OCI-M2 (cell line): ENCODE data around the gene CATSPERB.
"Not testable (repeated sequence)": the region's sequence is repeated elsewhere in the genome, so short reads cannot be mapped to it uniquely, and the experiment has no call there.

Experiments used
- DNase-seq: peaks from one replicate; lab custom pipeline; 2025; ENCODE audit not compliant: unreplicated experiment; lab: John Stamatoyannopoulos, UW

CATSPERB gene

GRCh38 chr14:91679273-91679672, 52.6 kb downstream of the CATSPERB start:
- DNase-seq = no peak

- DNase-seq = not testable (repeated sequence)
These were observed 54.2 kb downstream of the CATSPERB start for GRCh38 chr14:91677687-91678086.

GRCh38 chr14:91674911-91675310, 57.0 kb downstream of the CATSPERB start:
- DNase-seq = no peak

GRCh38 chr14:91669867-91670266, 62.0 kb downstream of the CATSPERB start:
- DNase-seq = no peak

- DNase-seq = not testable (repeated sequence)
These were observed 64.8 kb downstream of the CATSPERB start for GRCh38 chr14:91667101-91667500.

- no peak for DNase-seq
These were observed 71.1 kb downstream of the CATSPERB start for GRCh38 chr14:91660790-91661189.

GRCh38 chr14:91654836-91655235, 77.0 kb downstream of the CATSPERB start:
- no peak for DNase-seq

- no peak for DNase-seq
These were observed 78.4 kb downstream of the CATSPERB start for GRCh38 chr14:91653451-91653850.

- no peak for DNase-seq
These were observed 82.0 kb downstream of the CATSPERB start for GRCh38 chr14:91649930-91650329.

- no peak for DNase-seq
These were observed 84.0 kb downstream of the CATSPERB start for GRCh38 chr14:91647856-91648255.

- no peak for DNase-seq
These were observed 95.3 kb downstream of the CATSPERB start for GRCh38 chr14:91636604-91637003.

GRCh38 chr14:91624757-91625156, 107.1 kb downstream of the CATSPERB start:
- DNase-seq = no peak

GRCh38 chr14:91614187-91614586, 117.7 kb downstream of the CATSPERB start:
- DNase-seq = no peak

- DNase-seq = no peak
These were observed 118.3 kb downstream of the CATSPERB start for GRCh38 chr14:91613459-91614112.

GRCh38 chr14:91611528-91611927, 120.4 kb downstream of the CATSPERB start:
- no peak for DNase-seq

- no peak for DNase-seq
These were observed 122.7 kb downstream of the CATSPERB start for GRCh38 chr14:91609161-91609560.

- DNase-seq = no peak
These were observed 124.4 kb downstream of the CATSPERB start for GRCh38 chr14:91607322-91608047.

- DNase-seq = no peak
These were observed 125.0 kb downstream of the CATSPERB start for GRCh38 chr14:91606851-91607250.

- DNase-seq = not testable (repeated sequence)
These were observed 127.3 kb downstream of the CATSPERB start for GRCh38 chr14:91604611-91605010.

- no peak for DNase-seq
These were observed 131.9 kb downstream of the CATSPERB start for GRCh38 chr14:91599994-91600393.

- no peak for DNase-seq
These were observed 136.2 kb downstream of the CATSPERB start for GRCh38 chr14:91595736-91596135.

GRCh38 chr14:91593957-91594356, 137.9 kb downstream of the CATSPERB start:
- not testable (repeated sequence) for DNase-seq

- DNase-seq = no peak
These were observed 145.5 kb downstream of the CATSPERB start for GRCh38 chr14:91586410-91586809.
